ENCODE measurements around the gene SLC16A8. TPM values are rescaled to one million over a fixed set of nuclear protein-coding genes. Genes with fewer than 3 reads are reported as not detected.

SLC16A8 gene
- total and polyA plus RNA-seq, 10 of the 15 experiments (the other 5 are each of a cell fraction or from before 2014, with no cell fraction given), result not detected

GRCh38 chr22:38110008-38110862 lies 26.3 kb upstream of the SLC16A8 start, which contains the start of gene BAIAP2L2:
Gene BAIAP2L2, minus strand, starts transcription at chr22:38110684. Its CDS starts 159 bp downstream, at chr22:38110525.
- Histone ChIP-seq H3K9ac (ENCODE audit: control insufficient read depth, insufficient read depth, low read length) (no peak within 1 kb of the TSS), H2AFZ (ENCODE audit: control insufficient read depth, low read depth, low read length) (no peak within 1 kb of the TSS), H3K4me2 (ENCODE audit: control insufficient read depth, insufficient read depth) (no peak within 1 kb of the TSS), H3K4me1 (ENCODE audit: control insufficient read depth, insufficient read depth, low read length) (no peaks in the 10 kb centered on the region), H3K79me2 (ENCODE audit: control insufficient read depth, insufficient read depth, low read length) (no peaks in the 10 kb centered on the region), H3K27ac (ENCODE audit: control insufficient read depth, insufficient read depth) (no peak within 1 kb of the TSS), H4K20me1 (ENCODE audit: control insufficient read depth, insufficient read depth) (no peaks in the 10 kb centered on the region), H3K36me3 (ENCODE audit: control insufficient read depth in 2 of 2, insufficient read depth in 2 of 2, low read length in 1 of 2) (no peaks in the 10 kb centered on the region), H3K9me3 (replicated peaks; ENCODE audit: control insufficient read depth, insufficient read depth, low read length) (no peaks in the 10 kb centered on the region), H3K4me3 (no peak within 1 kb of the TSS), H3K27me3 (replicated peaks in 1 of 2; ENCODE audit: control insufficient read depth in 2 of 2, insufficient read depth in 2 of 2, low read length in 1 of 2) (no peaks in the 10 kb centered on the region)
- FAIRE-seq, result no peak
- BruUV-seq (replicated peaks), result no TSS peak
- CTCF ChIA-PET, result interaction anchor here (0.6 to 3.1 kb wide), 2 partner anchors 58 to 1336 kb away, joined by 4 to 10 read pairs; no protein-coding TSS in a partner anchor
- WGBS (ENCODE audit: insufficient coverage, insufficient replicate concordance, low lambda C conversion rate, missing lambda C conversion rate), result 83% methylated on average over 19 of the region's 19 CpGs
- SMC1A ChIA-PET (ENCODE audit: uncharacterized antibody, unreplicated experiment), result no interaction called here
- intact Hi-C loops (cut with micrococcal nuclease; ENCODE audit: unreplicated experiment), result loop anchor here (10.0 kb wide), 2 partner anchors 105 to 245 kb away; no protein-coding TSS in a partner anchor
- POLR2A ChIA-PET, result no interaction called here
- no peak for ATAC-seq
- DNase-seq (ENCODE audit: low read depth, low spot score), result no peak
- RAD21 ChIA-PET (ENCODE audit: unreplicated experiment), result no interaction called here
- in situ Hi-C loops (cut with MboI), result no loop called here
- TF ChIP-seq SMARCA5 (IDR thresholded peaks at IDR 0.05) (no peak), ZBTB11 (CRISPR knock-in tag; IDR thresholded peaks at IDR 0.05) (no peak), SMC3 (IDR thresholded peaks at IDR 0.05; ENCODE audit: borderline replicate concordance, low read length) (no peak), SREBF2 (IDR thresholded peaks at IDR 0.05; ENCODE audit: low read length) (no peak), LARP7 (IDR thresholded peaks at IDR 0.05) (no peak), STAT1 (conservative IDR thresholded peaks at IDR 0.05) (no peak), GATAD2B (conservative IDR thresholded peaks at IDR 0.05; ENCODE audit: low read depth) (no peak), CBFB (IDR thresholded peaks at IDR 0.05; ENCODE audit: low read depth) (no peak), POU2F2 (IDR thresholded peaks at IDR 0.05; ENCODE audit: borderline replicate concordance, low read depth, low read length) (no peak), CEBPZ (IDR thresholded peaks at IDR 0.05; ENCODE audit: low read depth, low read length) (no peak), EP300 (IDR thresholded peaks at IDR 0.05; ENCODE audit: borderline replicate concordance in 1 of 2, control insufficient read depth in 1 of 2, low read depth in 2 of 2, low read length in 2 of 2) (no peak), TARDBP (IDR thresholded peaks at IDR 0.05; ENCODE audit: borderline replicate concordance) (no peak)
- TF ChIP-seq, protein P1, sequence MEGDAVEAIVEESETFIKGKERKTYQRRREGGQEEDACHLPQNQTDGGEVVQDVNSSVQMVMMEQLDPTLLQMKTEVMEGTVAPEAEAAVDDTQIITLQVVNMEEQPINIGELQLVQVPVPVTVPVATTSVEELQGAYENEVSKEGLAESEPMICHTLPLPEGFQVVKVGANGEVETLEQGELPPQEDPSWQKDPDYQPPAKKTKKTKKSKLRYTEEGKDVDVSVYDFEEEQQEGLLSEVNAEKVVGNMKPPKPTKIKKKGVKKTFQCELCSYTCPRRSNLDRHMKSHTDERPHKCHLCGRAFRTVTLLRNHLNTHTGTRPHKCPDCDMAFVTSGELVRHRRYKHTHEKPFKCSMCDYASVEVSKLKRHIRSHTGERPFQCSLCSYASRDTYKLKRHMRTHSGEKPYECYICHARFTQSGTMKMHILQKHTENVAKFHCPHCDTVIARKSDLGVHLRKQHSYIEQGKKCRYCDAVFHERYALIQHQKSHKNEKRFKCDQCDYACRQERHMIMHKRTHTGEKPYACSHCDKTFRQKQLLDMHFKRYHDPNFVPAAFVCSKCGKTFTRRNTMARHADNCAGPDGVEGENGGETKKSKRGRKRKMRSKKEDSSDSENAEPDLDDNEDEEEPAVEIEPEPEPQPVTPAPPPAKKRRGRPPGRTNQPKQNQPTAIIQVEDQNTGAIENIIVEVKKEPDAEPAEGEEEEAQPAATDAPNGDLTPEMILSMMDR (IDR thresholded peaks at IDR 0.05 in 2 of 3, conservative IDR thresholded peaks at IDR 0.05 in 1 of 3; ENCODE audit: control insufficient read depth in 2 of 3, extremely low read depth in 1 of 3, insufficient read depth in 1 of 3, low read depth in 3 of 3, low read length in 3 of 3), result no peak

Data from GM12878 (cell line).